H9 (cell line): Measurements from ENCODE around the gene TSGA10IP. TPM values are rescaled to one million over a fixed set of nuclear protein-coding genes. Genes with fewer than 3 reads are reported as not detected.

Source experiments
- DNase-seq: peaks from one replicate; pipeline ENCODE4 v3.0.0-alpha.2; 2017
- H2AFZ ChIP-seq: one replicate; pipeline ENCODE4 v1.6.1; 2013; ENCODE audit warnings: mild to moderate bottlenecking, low read length, control low read depth, moderate library complexity
- H2AK5ac ChIP-seq: 2 replicates; pipeline ENCODE4 v1.6.1; 2013; ENCODE audit warnings: low read length, control low read depth, mixed read lengths; ENCODE audit not compliant: insufficient read length
- H2BK120ac ChIP-seq: one replicate; pipeline ENCODE4 v1.6.1; 2013; ENCODE audit warnings: low read depth, mild to moderate bottlenecking, low read length, control low read depth, inconsistent platforms; ENCODE audit not compliant: poor library complexity, severe bottlenecking
- H2BK12ac ChIP-seq: 2 replicates; pipeline ENCODE4 v1.6.1; 2013; ENCODE audit warnings: low read length, control low read depth, mixed read lengths, low read depth; ENCODE audit not compliant: insufficient read length
- H2BK15ac ChIP-seq: 2 replicates; pipeline ENCODE4 v1.6.1; 2013; ENCODE audit warnings: low read depth, low read length, control low read depth
- H2BK20ac ChIP-seq: one replicate; pipeline ENCODE4 v1.6.1; 2013; ENCODE audit warnings: low read depth, mild to moderate bottlenecking, low read length, control low read depth, inconsistent platforms; ENCODE audit not compliant: poor library complexity, severe bottlenecking
- H2BK5ac ChIP-seq: 2 replicates; pipeline ENCODE4 v1.6.1; 2013; ENCODE audit warnings: low read length, control low read depth, mixed read lengths; ENCODE audit not compliant: insufficient read length
- H3K14ac ChIP-seq: 2 replicates; pipeline ENCODE4 v1.6.1; 2013; ENCODE audit warnings: low read length, control low read depth; ENCODE audit not compliant: insufficient read depth
- H3K18ac ChIP-seq: 2 replicates; pipeline ENCODE4 v1.6.1; 2013; ENCODE audit warnings: low read depth, mild to moderate bottlenecking, mixed read lengths, low read length, control low read depth; ENCODE audit not compliant: insufficient read length
- H3K23ac ChIP-seq: 2 replicates; pipeline ENCODE4 v1.6.1; 2013; ENCODE audit warnings: low read length, control low read depth, mixed read lengths, low read depth; ENCODE audit not compliant: insufficient read length
- H3K23me2 ChIP-seq: 2 replicates; pipeline ENCODE4 v1.6.1; 2013; ENCODE audit warnings: low read depth, mild to moderate bottlenecking, mixed read lengths, low read length, control low read depth; ENCODE audit not compliant: insufficient read length, poor library complexity, severe bottlenecking
- H3K27ac ChIP-seq: 2 replicates; pipeline ENCODE4 v1.5.1; 2013; ENCODE audit warnings: low read length, control low read depth, mixed read lengths, low read depth; ENCODE audit not compliant: insufficient read length
- H3K27me3 ChIP-seq: 2 replicates; pipeline ENCODE4 v1.6.1; 2013; ENCODE audit warnings: low read length, control low read depth, inconsistent platforms; ENCODE audit not compliant: insufficient read depth
- H3K4ac ChIP-seq: 2 replicates; pipeline ENCODE4 v1.6.1; 2013; ENCODE audit warnings: low read depth, mild to moderate bottlenecking, control low read depth, inconsistent platforms, low read length, moderate library complexity
- H3K4me1 ChIP-seq: 2 replicates; pipeline ENCODE4 v1.6.1; 2013; ENCODE audit warnings: low read length, control low read depth, inconsistent platforms; ENCODE audit not compliant: insufficient read depth
- H3K4me2 ChIP-seq: 2 replicates; pipeline ENCODE4 v1.6.1; 2013; ENCODE audit warnings: low read length, control low read depth, mixed read lengths; ENCODE audit not compliant: insufficient read length, insufficient read depth
- H3K56ac ChIP-seq: 2 replicates; pipeline ENCODE4 v1.6.1; 2013; ENCODE audit warnings: low read depth, mild to moderate bottlenecking, mixed read lengths, low read length, control low read depth; ENCODE audit not compliant: insufficient read length
- H3K79me1 ChIP-seq: 2 replicates; pipeline ENCODE4 v1.6.1; 2013; ENCODE audit warnings: low read depth, mild to moderate bottlenecking, moderate library complexity, low read length, control low read depth, inconsistent platforms; ENCODE audit not compliant: insufficient read depth, poor library complexity, severe bottlenecking
- H3K79me2 ChIP-seq: 2 replicates; pipeline ENCODE4 v1.6.1; 2013; ENCODE audit warnings: low read length, control low read depth, inconsistent platforms; ENCODE audit not compliant: insufficient read depth
- H3K9ac ChIP-seq: 2 replicates; pipeline ENCODE4 v1.6.1; 2013; ENCODE audit warnings: low read length, control low read depth, mixed read lengths; ENCODE audit not compliant: insufficient read length; ENCODE audit errors: extremely low read depth
- H3K9me3 ChIP-seq: one replicate; pipeline ENCODE4 v1.6.1; 2013; ENCODE audit warnings: low read depth, low read length, inconsistent platforms; ENCODE audit not compliant: control insufficient read depth
- H3T11ph ChIP-seq: one replicate; pipeline ENCODE4 v1.6.1; 2013; ENCODE audit warnings: mild to moderate bottlenecking, low read length, control low read depth, inconsistent platforms
- H4K20me1 ChIP-seq: one replicate; pipeline ENCODE4 v1.6.1; 2013; ENCODE audit not compliant: control insufficient read depth, insufficient read length, insufficient read depth
- H4K5ac ChIP-seq: 2 replicates; pipeline ENCODE4 v1.6.1; 2013; ENCODE audit warnings: low read depth, mild to moderate bottlenecking, mixed read lengths, low read length, control low read depth; ENCODE audit not compliant: insufficient read length
- H4K8ac ChIP-seq: replicated peaks from 2 replicates; pipeline ENCODE4 v1.6.1; 2013; ENCODE audit warnings: low read length, control low read depth, mixed read lengths, low read depth; ENCODE audit not compliant: insufficient read length
- H4K91ac ChIP-seq: 2 replicates; pipeline ENCODE4 v1.6.1; 2013; ENCODE audit warnings: low read depth, mild to moderate bottlenecking, moderate library complexity, mixed read lengths, low read length, control low read depth; ENCODE audit not compliant: insufficient read length
- H3K27ac Mint-ChIP-seq, 3 experiments: 2 replicates in 2 of 3; 3 replicates in 1 of 3; pipeline ENCODE4 v1.8.0; 2020 to 2021; ENCODE audit warnings: mixed read lengths in 3 of 3, mild to moderate bottlenecking in 1 of 3, moderate library complexity in 1 of 3
- H3K27me3 Mint-ChIP-seq: 2 replicates; pipeline ENCODE4 v1.8.0; 2021; ENCODE audit warnings: low read depth, mild to moderate bottlenecking, moderate library complexity, mixed read lengths
- H3K36me3 Mint-ChIP-seq, 3 experiments: 2 replicates in 2 of 3; 3 replicates in 1 of 3; pipeline ENCODE4 v1.8.0; 2020 to 2021; ENCODE audit warnings: low read depth in 3 of 3, mixed read lengths in 3 of 3; ENCODE audit not compliant: insufficient read depth in 1 of 3
- H3K4me1 Mint-ChIP-seq, 2 experiments: 2 replicates each; pipeline ENCODE4 v1.8.0; 2020; ENCODE audit warnings: mixed read lengths in 2 of 2
- H3K4me3 Mint-ChIP-seq, 2 experiments: 2 replicates in 1 of 2; 3 replicates in 1 of 2; pipeline ENCODE4 v1.8.0; 2020 to 2021; ENCODE audit warnings: mild to moderate bottlenecking in 2 of 2, mixed read lengths in 2 of 2, moderate library complexity in 1 of 2
- H3K9me3 Mint-ChIP-seq, 2 experiments: 2 replicates in 1 of 2; 3 replicates in 1 of 2; pipeline ENCODE4 v1.8.0; 2020; ENCODE audit warnings: mild to moderate bottlenecking in 2 of 2, mixed read lengths in 2 of 2, moderate library complexity in 1 of 2
- CTCF ChIP-seq: fragments of 200-600 bp; sonication (generic); conservative IDR thresholded peaks from 3 replicates; pipeline ENCODE4 v1.8.0; 2021; ENCODE audit warnings: antibody characterized with exemption, mild to moderate bottlenecking
- WGBS: extraction: QIAGEN DNeasy Blood & Tissue Kit; methylation state at CpG from one replicate; pipeline ENCODE4 v1.1.7; 2013; ENCODE audit warnings: missing lambda C conversion rate, low lambda C conversion rate, mixed read lengths; ENCODE audit not compliant: insufficient read length; ENCODE audit errors: extremely low coverage; 5-methylcytosine and 5-hydroxymethylcytosine counted together
- total RNA-seq: library from RNA; stranded (reverse); gene quantifications from 2 replicates; pipeline ENCODE4 v1.2.1, GENCODE V29; 2021

TSGA10IP gene
- total RNA-seq, 1 experiment from 2014 or later = 2.2 TPM

- Histone ChIP-seq H3K56ac (no peak within 1 kb of the TSS), H2BK15ac (no peak within 1 kb of the TSS), H4K91ac (no peak within 1 kb of the TSS), H3K79me1 (no peaks in the 10 kb centered on the region), H4K20me1 (no peaks in the 10 kb centered on the region), H2BK5ac (no peak within 1 kb of the TSS), H3K4me1 (no peaks in the 10 kb centered on the region; the same call in 1 of the 2 replicates), H3K23me2 (peaks cover 11% of the 10 kb centered on the region), H3K18ac (peak within 1 kb of the TSS; percentile 56), H2BK12ac (no peak within 1 kb of the TSS), H4K5ac (no peak within 1 kb of the TSS), H3K14ac (peak within 1 kb of the TSS; percentile 92), H2AFZ (no peak within 1 kb of the TSS), H3K27me3 (no peaks in the 10 kb centered on the region), H3K9me3 (no peaks in the 10 kb centered on the region), H2BK20ac (no peak within 1 kb of the TSS), H3K4ac (no peak within 1 kb of the TSS), H3T11ph (no peak within 1 kb of the TSS), H3K4me2 (peak within 1 kb of the TSS; percentile 60), H3K79me2 (no peaks in the 10 kb centered on the region), H2AK5ac (no peak within 1 kb of the TSS), H3K9ac (peak within 1 kb of the TSS; percentile 81), H3K27ac (no peak within 1 kb of the TSS), H2BK120ac (no peak within 1 kb of the TSS), H3K23ac (no peak within 1 kb of the TSS), H4K8ac (no peak within 1 kb of the TSS)
- no CpG with 5 or more reads among the region's 59 CpGs for WGBS
- peaks cover 21 to 28% of the 10 kb centered on the region in 2 experiments for H3K4me1 Mint-ChIP-seq
- H3K4me3 Mint-ChIP-seq = peak within 1 kb of the TSS; percentile 84 to 93
- H3K27me3 Mint-ChIP-seq = peaks cover 4% of the 10 kb centered on the region
- peak; percentile 99 for DNase-seq
- peak within 1 kb of the TSS in 2 of 3 experiments; percentile 72 to 86; a peak in 2 of 7 replicates for H3K27ac Mint-ChIP-seq
- H3K36me3 Mint-ChIP-seq = peaks cover 1 to 25% (median 23%) of the 10 kb centered on the region in 3 experiments; a peak in 6 of 7 replicates
- H3K9me3 Mint-ChIP-seq = no peaks in the 10 kb centered on the region; a peak in 1 of 5 replicates
- TF ChIP-seq CTCF = no peak
Measured at GRCh38 chr11:65919141-65919572, 26.1 kb upstream of the TSGA10IP start, which contains the start of gene DRAP1. Gene DRAP1, plus strand, starts transcription at chr11:65919426. Its CDS starts 76 bp downstream, at chr11:65919502.
